Measurements from ENCODE around the gene ISOC2.
A peak's percentile ranks its signal among the peaks of the same experiment; 100 is the strongest.

Gene ISOC2

DNA sequence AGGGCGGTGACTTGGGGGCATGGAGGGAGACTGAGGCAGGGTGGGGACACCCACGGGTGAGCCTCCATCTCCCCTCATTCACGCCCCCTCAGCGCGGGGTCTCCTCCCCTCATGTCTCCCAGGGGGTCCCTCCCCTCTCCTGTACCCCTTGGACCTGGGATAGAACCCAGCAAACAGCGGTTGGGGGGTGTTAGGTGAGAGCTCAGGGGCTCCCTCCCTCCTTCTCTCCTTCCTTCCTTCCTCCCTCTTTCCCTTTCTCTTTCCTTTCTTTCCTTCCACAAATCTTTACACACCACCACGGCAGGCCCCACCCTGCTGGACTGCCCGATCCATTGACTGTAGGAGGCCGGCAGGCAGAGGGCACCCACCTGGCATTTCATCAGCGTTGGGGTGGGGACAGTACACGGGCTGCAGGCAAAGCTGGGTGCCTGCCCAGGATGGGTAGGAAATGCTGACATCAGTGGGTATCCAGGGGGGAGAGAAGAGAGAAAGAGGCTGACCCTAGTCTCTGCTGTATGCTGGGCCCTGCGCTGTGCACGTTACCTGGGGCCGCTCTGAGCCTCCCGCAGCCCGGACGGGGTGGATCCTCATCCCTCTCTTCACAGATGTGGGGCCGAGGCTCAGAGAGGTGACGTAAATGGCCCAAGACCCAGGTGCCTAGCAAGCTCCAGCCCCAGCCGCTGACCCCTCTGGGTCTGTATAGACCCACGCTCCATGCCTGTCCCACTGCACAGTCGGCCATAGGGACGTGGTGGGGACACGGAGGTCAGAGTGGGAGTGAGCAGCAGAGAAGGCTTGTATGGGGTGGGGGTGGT is 30.3 kb upstream of the ISOC2 start:
- Histone ChIP-seq H3K4me3 (ENCODE audit: low read depth, low read length) (no peak overlapping the region), H3K9me3 (ENCODE audit: severe bottlenecking) (no peaks in the 10 kb centered on the region), H3K27me3 (ENCODE audit: insufficient read depth, low read depth, severe bottlenecking) (no peaks in the 10 kb centered on the region), H3K36me3 (no peaks in the 10 kb centered on the region), H3K27ac (no peak overlapping the region)
- no peak for DNase-seq
- TF ChIP-seq, protein P1, sequence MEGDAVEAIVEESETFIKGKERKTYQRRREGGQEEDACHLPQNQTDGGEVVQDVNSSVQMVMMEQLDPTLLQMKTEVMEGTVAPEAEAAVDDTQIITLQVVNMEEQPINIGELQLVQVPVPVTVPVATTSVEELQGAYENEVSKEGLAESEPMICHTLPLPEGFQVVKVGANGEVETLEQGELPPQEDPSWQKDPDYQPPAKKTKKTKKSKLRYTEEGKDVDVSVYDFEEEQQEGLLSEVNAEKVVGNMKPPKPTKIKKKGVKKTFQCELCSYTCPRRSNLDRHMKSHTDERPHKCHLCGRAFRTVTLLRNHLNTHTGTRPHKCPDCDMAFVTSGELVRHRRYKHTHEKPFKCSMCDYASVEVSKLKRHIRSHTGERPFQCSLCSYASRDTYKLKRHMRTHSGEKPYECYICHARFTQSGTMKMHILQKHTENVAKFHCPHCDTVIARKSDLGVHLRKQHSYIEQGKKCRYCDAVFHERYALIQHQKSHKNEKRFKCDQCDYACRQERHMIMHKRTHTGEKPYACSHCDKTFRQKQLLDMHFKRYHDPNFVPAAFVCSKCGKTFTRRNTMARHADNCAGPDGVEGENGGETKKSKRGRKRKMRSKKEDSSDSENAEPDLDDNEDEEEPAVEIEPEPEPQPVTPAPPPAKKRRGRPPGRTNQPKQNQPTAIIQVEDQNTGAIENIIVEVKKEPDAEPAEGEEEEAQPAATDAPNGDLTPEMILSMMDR (IDR thresholded peaks at IDR 0.05; ENCODE audit: low read depth, low read length): no peak

DNA sequence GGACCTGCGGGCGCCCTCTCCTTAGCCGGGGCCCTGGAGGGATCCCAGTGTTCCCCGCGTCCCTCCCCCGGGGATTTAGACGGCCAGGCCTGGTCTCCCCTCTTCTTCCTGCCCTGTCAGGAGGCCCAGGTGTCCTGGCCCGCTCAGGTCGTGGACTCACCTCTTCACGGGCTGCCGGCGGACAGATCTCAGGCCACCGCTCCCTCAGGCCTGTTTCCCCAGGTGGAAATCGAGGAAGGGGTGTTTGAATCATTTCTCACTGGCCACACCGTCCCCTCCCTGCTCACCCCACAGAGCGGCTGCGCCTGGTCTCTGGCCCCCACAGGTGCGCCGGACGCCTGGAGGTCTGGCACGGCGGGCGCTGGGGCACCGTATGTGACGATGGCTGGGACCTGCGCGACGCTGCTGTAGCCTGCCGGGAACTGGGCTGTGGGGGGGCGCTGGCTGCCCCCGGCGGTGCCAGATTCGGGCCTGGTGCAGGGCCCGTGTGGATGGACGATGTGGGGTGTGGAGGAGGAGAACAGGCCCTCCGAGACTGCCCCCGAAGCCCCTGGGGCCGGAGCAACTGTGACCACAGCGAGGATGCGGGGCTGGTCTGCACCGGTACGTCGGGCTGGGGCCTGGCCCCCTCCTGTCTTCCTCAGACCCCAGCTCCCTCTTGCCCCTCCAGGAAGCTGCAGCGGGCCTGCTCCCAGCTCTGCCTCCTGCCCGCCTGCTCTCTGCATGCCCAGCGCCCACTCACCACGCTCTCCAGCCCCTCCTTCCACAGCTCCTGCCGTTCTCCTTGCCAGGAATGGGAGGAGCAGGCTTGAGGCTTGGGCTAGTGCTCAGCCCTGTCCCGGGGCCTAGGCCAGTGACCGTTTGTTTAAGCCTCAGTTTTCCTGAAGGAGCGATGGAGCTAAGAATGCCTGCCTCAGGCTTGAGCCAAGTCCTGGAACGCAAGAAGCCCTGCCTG is 29.3 kb upstream of the ISOC2 start:
- DNase-seq: no peak
- TF ChIP-seq, protein P1 (IDR thresholded peaks at IDR 0.05; ENCODE audit: low read depth, low read length): no peak
- no peak overlapping the region for H3K4me3 ChIP-seq (ENCODE audit: low read depth, low read length)
- H3K27ac ChIP-seq: 0 out of 2 replicates have a peak overlapping the region, but pooled peaks have one; percentile 6
- no peaks in the 10 kb centered on the region for H3K9me3 ChIP-seq (ENCODE audit: severe bottlenecking)
- H3K36me3 ChIP-seq: peaks cover 4% of the 10 kb centered on the region
- no peaks in the 10 kb centered on the region for H3K27me3 ChIP-seq (ENCODE audit: insufficient read depth, low read depth, severe bottlenecking)

DNA sequence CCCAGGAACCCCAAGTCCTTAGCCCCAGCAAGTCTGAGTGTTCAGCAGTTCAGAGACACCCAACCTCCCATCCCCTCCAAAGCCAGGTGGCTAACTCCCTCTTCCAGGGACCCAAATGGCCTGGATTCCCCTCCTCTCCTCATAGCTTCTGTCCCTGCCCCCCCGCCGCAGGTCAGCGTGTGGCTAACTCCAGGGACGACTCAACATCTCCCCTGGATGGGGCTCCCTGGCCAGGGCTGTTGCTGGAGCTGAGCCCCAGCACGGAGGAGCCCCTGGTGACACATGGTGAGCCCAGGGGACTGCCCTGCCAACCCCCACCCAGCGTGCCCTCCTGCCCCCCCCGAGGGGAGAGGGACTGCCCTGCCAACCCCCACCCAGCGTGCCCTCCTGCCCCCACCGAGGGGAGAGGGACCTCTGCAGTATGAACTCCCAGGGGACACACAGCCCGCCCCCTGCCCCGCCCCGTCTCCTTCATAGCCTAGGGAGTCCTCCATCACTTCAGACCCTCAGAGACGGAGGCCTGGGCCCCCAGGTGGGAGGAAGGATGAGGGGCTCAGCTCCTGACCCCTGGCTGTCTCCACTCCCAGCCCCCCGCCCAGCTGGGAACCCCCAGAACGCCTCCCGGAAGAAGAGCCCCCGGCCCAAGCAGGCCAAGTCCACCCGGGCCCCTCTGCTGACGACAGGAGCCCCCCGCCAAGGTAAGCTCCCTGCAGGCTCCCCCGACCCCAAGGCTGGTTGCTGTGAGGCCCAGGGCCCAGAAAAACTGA is 28.5 kb upstream of the ISOC2 start:
- no peaks in the 10 kb centered on the region for H3K9me3 ChIP-seq (ENCODE audit: severe bottlenecking)
- no peaks in the 10 kb centered on the region for H3K27me3 ChIP-seq (ENCODE audit: insufficient read depth, low read depth, severe bottlenecking)
- peak; percentile 34 for DNase-seq
- H3K36me3 ChIP-seq: peaks cover 4% of the 10 kb centered on the region
- H3K27ac ChIP-seq: peak overlapping the region; percentile 57
- TF ChIP-seq, protein P1 (IDR thresholded peaks at IDR 0.05; ENCODE audit: low read depth, low read length): no peak
- H3K4me3 ChIP-seq (ENCODE audit: low read depth, low read length): no peak overlapping the region

DNA sequence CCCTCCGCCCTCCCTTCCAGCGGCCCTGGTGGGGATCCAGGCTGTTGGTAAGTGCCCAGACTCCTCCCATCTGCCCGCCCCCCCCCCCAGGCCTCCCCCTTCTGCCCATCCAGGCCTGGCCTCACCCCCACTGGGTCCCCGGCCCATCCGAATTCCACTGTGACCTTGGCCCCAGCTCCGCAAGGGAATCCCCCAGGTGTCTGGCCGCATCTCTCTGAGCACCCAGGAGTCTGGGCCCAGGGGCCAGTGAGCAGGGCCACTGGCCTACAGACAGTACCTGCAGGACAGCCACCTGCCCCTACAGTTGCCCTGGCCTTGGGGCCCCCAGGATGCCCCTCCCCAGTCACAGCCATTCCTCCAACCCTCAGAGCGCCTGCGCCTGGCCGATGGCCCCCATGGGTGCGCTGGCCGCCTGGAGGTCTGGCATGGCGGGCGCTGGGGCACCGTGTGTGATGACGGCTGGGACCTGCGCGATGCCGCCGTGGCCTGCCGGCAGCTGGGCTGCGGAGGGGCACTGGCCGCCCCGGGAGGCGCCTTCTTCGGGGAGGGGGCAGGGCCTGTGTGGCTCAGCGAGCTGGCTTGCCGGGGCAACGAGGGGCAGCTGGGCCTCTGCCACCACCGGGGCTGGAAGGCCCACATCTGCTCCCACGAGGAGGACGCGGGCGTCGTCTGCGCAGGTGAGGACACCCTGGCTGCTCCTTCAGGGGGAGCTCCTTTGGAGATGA is 27.7 kb upstream of the ISOC2 start:
- H3K27me3 ChIP-seq (ENCODE audit: insufficient read depth, low read depth, severe bottlenecking): no peaks in the 10 kb centered on the region
- TF ChIP-seq, protein P1 (IDR thresholded peaks at IDR 0.05; ENCODE audit: low read depth, low read length): no peak
- peak overlapping the region; percentile 57 for H3K27ac ChIP-seq
- H3K9me3 ChIP-seq (ENCODE audit: severe bottlenecking): no peaks in the 10 kb centered on the region
- peak; percentile 34 for DNase-seq
- no peak overlapping the region; the same call in 1 of the 2 replicates for H3K4me3 ChIP-seq (ENCODE audit: low read depth, low read length)
- peaks cover 4% of the 10 kb centered on the region for H3K36me3 ChIP-seq
